Measurements from ENCODE around the gene PDGFD.

Gene PDGFD

DNA sequence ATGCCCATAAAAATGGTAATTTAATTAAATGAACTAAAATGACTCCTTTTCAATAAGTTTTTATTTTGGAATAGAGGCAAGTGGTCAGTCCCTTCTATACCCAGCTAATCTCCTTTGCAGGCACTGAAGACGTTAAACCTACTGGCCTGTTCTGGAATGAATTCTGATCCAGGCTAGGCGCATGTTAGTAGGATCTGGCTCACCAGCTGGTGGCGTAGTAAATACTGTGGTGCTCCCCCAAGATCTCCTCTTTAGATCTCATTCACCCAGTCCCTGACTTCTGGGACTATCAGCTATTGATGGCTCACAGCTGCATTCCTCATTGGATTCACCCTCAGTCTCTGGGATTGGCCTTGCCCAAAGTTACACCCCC lies 301.2 kb downstream of the PDGFD start:
- in situ Hi-C loops (cut with HindIII; ENCODE audit: low sequenced_read_pairs): no loop called here
- no peak overlapping the region for H3K4me3 ChIP-seq (ENCODE audit: low read depth, low read length)
- DNase-seq (ENCODE audit: low read depth, low spot score): no peak
- TF ChIP-seq, protein P1, sequence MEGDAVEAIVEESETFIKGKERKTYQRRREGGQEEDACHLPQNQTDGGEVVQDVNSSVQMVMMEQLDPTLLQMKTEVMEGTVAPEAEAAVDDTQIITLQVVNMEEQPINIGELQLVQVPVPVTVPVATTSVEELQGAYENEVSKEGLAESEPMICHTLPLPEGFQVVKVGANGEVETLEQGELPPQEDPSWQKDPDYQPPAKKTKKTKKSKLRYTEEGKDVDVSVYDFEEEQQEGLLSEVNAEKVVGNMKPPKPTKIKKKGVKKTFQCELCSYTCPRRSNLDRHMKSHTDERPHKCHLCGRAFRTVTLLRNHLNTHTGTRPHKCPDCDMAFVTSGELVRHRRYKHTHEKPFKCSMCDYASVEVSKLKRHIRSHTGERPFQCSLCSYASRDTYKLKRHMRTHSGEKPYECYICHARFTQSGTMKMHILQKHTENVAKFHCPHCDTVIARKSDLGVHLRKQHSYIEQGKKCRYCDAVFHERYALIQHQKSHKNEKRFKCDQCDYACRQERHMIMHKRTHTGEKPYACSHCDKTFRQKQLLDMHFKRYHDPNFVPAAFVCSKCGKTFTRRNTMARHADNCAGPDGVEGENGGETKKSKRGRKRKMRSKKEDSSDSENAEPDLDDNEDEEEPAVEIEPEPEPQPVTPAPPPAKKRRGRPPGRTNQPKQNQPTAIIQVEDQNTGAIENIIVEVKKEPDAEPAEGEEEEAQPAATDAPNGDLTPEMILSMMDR (IDR thresholded peaks at IDR 0.05; ENCODE audit: low read depth, low read length): no peak

DNA sequence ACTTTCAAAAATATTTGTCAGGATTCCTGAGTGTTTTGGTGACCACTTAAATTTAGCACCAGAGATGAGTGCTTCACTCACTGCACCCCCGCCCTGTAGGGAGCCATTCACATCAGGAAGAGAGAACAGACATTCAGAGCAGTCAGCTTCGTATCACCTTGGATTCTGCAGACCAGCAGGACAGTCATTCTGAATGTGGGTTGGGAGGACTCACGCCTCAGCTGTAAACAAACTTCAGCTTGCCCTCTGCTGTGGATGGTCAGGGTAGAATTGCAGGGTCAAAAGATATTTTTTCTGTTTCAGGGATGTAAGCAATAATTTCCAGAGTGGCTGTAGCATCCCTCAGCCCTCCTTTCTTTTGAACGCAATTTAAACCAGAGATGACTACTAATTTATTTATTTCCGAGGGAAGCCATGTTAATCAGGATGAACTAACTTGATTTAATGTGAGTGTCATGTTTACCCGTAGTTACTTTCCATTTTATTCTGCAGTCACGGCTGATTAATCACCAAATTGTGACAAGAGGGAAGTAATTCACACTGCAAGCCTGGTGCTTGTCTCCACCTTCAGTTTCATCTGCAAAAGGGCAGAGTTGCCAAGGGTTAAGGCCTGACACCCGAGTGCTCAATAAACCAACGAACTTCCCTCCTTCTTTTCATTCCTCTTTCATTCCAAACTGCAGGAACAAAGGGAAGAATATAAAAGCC lies 301.7 kb downstream of the PDGFD start:
- no peak overlapping the region for H3K4me3 ChIP-seq (ENCODE audit: low read depth, low read length)
- in situ Hi-C loops (cut with HindIII; ENCODE audit: low sequenced_read_pairs): no loop called here
- DNase-seq (ENCODE audit: low read depth, low spot score): no peak
- TF ChIP-seq, protein P1 (IDR thresholded peaks at IDR 0.05; ENCODE audit: low read depth, low read length): no peak

All from astrocyte of the spinal cord (primary cell).